Breast epithelium (tissue), 4 donors: ENCODE data around the gene DTX4. TPM values are rescaled to one million over a fixed set of nuclear protein-coding genes. Genes with fewer than 3 reads are reported as not detected.

Experiments
- DNase-seq, 2 donors: peaks; one replicate each; pipeline ENCODE4 v3.0.0-alpha.2; 2019; ENCODE audit warnings: low spot score in 2 of 2
- H3K27ac ChIP-seq, 2 donors: fragments of 200-600 bp; sonication (generic) in 1 of 2; one replicate each; pipeline ENCODE4 v1.5.1; 2016 to 2019; ENCODE audit warnings: mild to moderate bottlenecking in 1 of 2
- H3K27me3 ChIP-seq, 2 donors: fragments of 200-600 bp; sonication (generic) in 1 of 2; one replicate each; pipeline versions ENCODE4 v1.5.1 to v1.6.0; 2017 to 2019; ENCODE audit warnings: control low read depth in 1 of 2, mild to moderate bottlenecking in 1 of 2
- H3K36me3 ChIP-seq: fragments of 200-600 bp; one replicate; pipeline ENCODE4 v1.5.1; 2019
- H3K4me1 ChIP-seq, 2 donors: fragments of 200-600 bp; sonication (generic); one replicate each; pipeline ENCODE4 v1.5.1; 2016 to 2019; ENCODE audit warnings: control low read depth in 1 of 2
- H3K4me3 ChIP-seq, 3 donors: fragments of 200-600 bp; sonication (generic); 1 replicate in 2 of 3; 2 replicates in 1 of 3; pipeline ENCODE4 v1.5.1; 2016 to 2019; ENCODE audit warnings: mild to moderate bottlenecking in 3 of 3, moderate library complexity in 2 of 3
- H3K9me3 ChIP-seq, 2 donors: fragments of 200-600 bp; sonication (generic) in 1 of 2; one replicate each; pipeline ENCODE4 v1.5.1; 2016 to 2019; ENCODE audit warnings: control low read depth in 1 of 2
- CTCF ChIP-seq, 3 donors: fragments of 450-650 bp; IDR thresholded peaks; one replicate each; pipeline ENCODE4 v1.5.1; 2016 to 2017; ENCODE audit warnings: antibody characterized with exemption in 3 of 3, mild to moderate bottlenecking in 3 of 3, moderate library complexity in 3 of 3
- POLR2A ChIP-seq: fragments of 450-650 bp; IDR thresholded peaks from one replicate; pipeline ENCODE4 v1.6.1; 2016; ENCODE audit warnings: antibody characterized with exemption, mild to moderate bottlenecking, moderate library complexity
- POLR2AphosphoS5 ChIP-seq, 3 donors: sonication (generic); formaldehyde crosslinking; IDR thresholded peaks; one replicate each; pipeline ENCODE4 v1.6.1; 2017; ENCODE audit warnings: antibody characterized with exemption in 3 of 3
- intact Hi-C: fragments of 100-400 bp; cut with DNase I; formaldehyde crosslinking; loops from one replicate; pipeline ENCODE4 v1.15.1; 2023; ENCODE audit warnings: low total_unique reads
- total RNA-seq, 3 donors: library from RNA; depleted of rRNA; stranded (reverse); fragments of >200 nt; gene quantifications; one replicate each; pipeline ENCODE4 v1.1.0, GENCODE V29; 2016

The DTX4 gene
- total RNA-seq, 3 donors from 2014 or later = 7.5 to 22.9 (median 10.8) TPM

- Histone ChIP-seq H3K4me1 (peaks cover 0 to 9% of the 10 kb centered on the region in 2 donors), H3K27ac (peak overlapping the region in 1 of 2 donors; percentile 81)
- TF ChIP-seq CTCF (IDR thresholded peaks at IDR 0.05) (no peak), POLR2AphosphoS5 (IDR thresholded peaks at IDR 0.05) (no peak), POLR2A (no peak)
These were observed 15.1 kb downstream of the DTX4 start for GRCh38 chr11:59187035-59187434.

GRCh38 chr11:59187587-59187986 lies 15.7 kb downstream of the DTX4 start:
- TF ChIP-seq POLR2A = no peak
- TF ChIP-seq CTCF (IDR thresholded peaks at IDR 0.05) = no peak
- Histone ChIP-seq H3K4me1 (peaks cover 0 to 9% of the 10 kb centered on the region in 2 donors), H3K4me3 (no peak overlapping the region), H3K36me3 (no peaks in the 10 kb centered on the region), H3K27me3 (no peaks in the 10 kb centered on the region), H3K9me3 (no peaks in the 10 kb centered on the region), H3K27ac (peak overlapping the region in 1 of 2 donors; percentile 81)
- DNase-seq = no peak
- intact Hi-C loops = no loop called here

More at GRCh38 chr11:59187035-59187434, 15.1 kb downstream of the DTX4 start:
- H3K27me3 ChIP-seq = no peaks in the 10 kb centered on the region
- no peak overlapping the region for H3K4me3 ChIP-seq
- no peak for DNase-seq
- H3K9me3 ChIP-seq = no peaks in the 10 kb centered on the region
- H3K36me3 ChIP-seq = no peaks in the 10 kb centered on the region
- intact Hi-C loops = no loop called here

GRCh38 chr11:59188954-59189353 lies 17.0 kb downstream of the DTX4 start:
- H3K4me1 ChIP-seq = peaks cover 0 to 5% of the 10 kb centered on the region in 2 donors
- intact Hi-C loops = no loop called here
- H3K27me3 ChIP-seq = no peaks in the 10 kb centered on the region
- no peak for DNase-seq
- no peak overlapping the region for H3K4me3 ChIP-seq
- TF ChIP-seq POLR2A (no peak), CTCF (IDR thresholded peaks at IDR 0.05) (no peak), POLR2AphosphoS5 (IDR thresholded peaks at IDR 0.05) (no peak)
- no peak overlapping the region for H3K27ac ChIP-seq
- no peaks in the 10 kb centered on the region for H3K36me3 ChIP-seq
- no peaks in the 10 kb centered on the region for H3K9me3 ChIP-seq

GRCh38 chr11:59189986-59190385 lies 18.1 kb downstream of the DTX4 start:
- peaks cover 0 to 5% of the 10 kb centered on the region in 2 donors for H3K4me1 ChIP-seq
- H3K9me3 ChIP-seq = no peaks in the 10 kb centered on the region
- TF ChIP-seq POLR2AphosphoS5 (IDR thresholded peaks at IDR 0.05) (no peak), POLR2A (no peak), CTCF (IDR thresholded peaks at IDR 0.05) (no peak)
- H3K4me3 ChIP-seq = no peak overlapping the region
- H3K36me3 ChIP-seq = no peaks in the 10 kb centered on the region
- no peaks in the 10 kb centered on the region for H3K27me3 ChIP-seq
- intact Hi-C loops = no loop called here
- peak overlapping the region in 1 of 2 donors; percentile 56 for H3K27ac ChIP-seq
- no peak for DNase-seq

GRCh38 chr11:59191095-59191494 lies 19.2 kb downstream of the DTX4 start:
- H3K27ac ChIP-seq = no peak overlapping the region
- no peak overlapping the region for H3K4me3 ChIP-seq
- no peak for DNase-seq
- no peaks in the 10 kb centered on the region for H3K9me3 ChIP-seq
- peaks cover 0 to 3% of the 10 kb centered on the region in 2 donors for H3K4me1 ChIP-seq
- no peaks in the 10 kb centered on the region for H3K36me3 ChIP-seq
- H3K27me3 ChIP-seq = no peaks in the 10 kb centered on the region
- TF ChIP-seq POLR2A (no peak), CTCF (IDR thresholded peaks at IDR 0.05) (no peak), POLR2AphosphoS5 (IDR thresholded peaks at IDR 0.05) (no peak)
- intact Hi-C loops = no loop called here
